Endodermal cell (in vitro differentiated cells): Measurements from ENCODE around the gene TUBGCP6. TPM values are rescaled to one million over a fixed set of nuclear protein-coding genes. Genes with fewer than 3 reads are reported as not detected.
A peak's percentile ranks its signal among the peaks of the same experiment; 100 is the strongest.

Source experiments
- DNase-seq: peaks from one replicate; pipeline ENCODE4 v3.0.0-alpha.2; 2017
- H3K27ac ChIP-seq: 2 replicates; pipeline ENCODE4 v1.5.1; 2013; ENCODE audit warnings: mild to moderate bottlenecking, low read depth, low read length, moderate library complexity
- H3K27me3 ChIP-seq: 2 replicates; pipeline ENCODE4 v1.6.1; 2013; ENCODE audit warnings: mild to moderate bottlenecking, low read length, moderate library complexity; ENCODE audit not compliant: insufficient read depth, control insufficient read depth, poor library complexity, severe bottlenecking
- H3K36me3 ChIP-seq: 2 replicates; pipeline ENCODE4 v1.7.0; 2013; ENCODE audit warnings: mild to moderate bottlenecking, low read length, moderate library complexity; ENCODE audit not compliant: control insufficient read depth, insufficient read depth
- H3K4me1 ChIP-seq: one replicate; pipeline ENCODE4 v1.7.0; 2013; ENCODE audit warnings: low read length; ENCODE audit not compliant: control insufficient read depth, insufficient read depth
- H3K4me3 ChIP-seq: 2 replicates; pipeline ENCODE4 v1.5.1; 2013; ENCODE audit warnings: mild to moderate bottlenecking, low read length, moderate library complexity
- H3K9ac ChIP-seq: 2 replicates; pipeline ENCODE4 v1.6.1; 2013; ENCODE audit warnings: mild to moderate bottlenecking, low read length, moderate library complexity; ENCODE audit not compliant: poor library complexity, severe bottlenecking; ENCODE audit errors: extremely low read depth
- H3K9me3 ChIP-seq: 2 replicates; pipeline ENCODE4 v1.6.1; 2013; ENCODE audit warnings: mild to moderate bottlenecking, low read length, moderate library complexity; ENCODE audit not compliant: control insufficient read depth
- H3K27ac Mint-ChIP-seq: 2 replicates; pipeline ENCODE4 v1.8.0; 2020; ENCODE audit warnings: mixed read lengths
- H3K27me3 Mint-ChIP-seq: 2 replicates; pipeline ENCODE4 v1.8.0; 2021; ENCODE audit warnings: mild to moderate bottlenecking, mixed read lengths; ENCODE audit not compliant: insufficient read depth
- H3K36me3 Mint-ChIP-seq: 2 replicates; pipeline ENCODE4 v1.8.0; 2020; ENCODE audit warnings: low read depth, mixed read lengths
- H3K4me1 Mint-ChIP-seq: 2 replicates; pipeline ENCODE4 v1.8.0; 2020; ENCODE audit warnings: mixed read lengths
- H3K4me3 Mint-ChIP-seq: 2 replicates; pipeline ENCODE4 v1.8.0; 2020; ENCODE audit warnings: mild to moderate bottlenecking, moderate library complexity, mixed read lengths
- H3K9me3 Mint-ChIP-seq: 2 replicates; pipeline ENCODE4 v1.8.0; 2020; ENCODE audit warnings: mild to moderate bottlenecking, mixed read lengths
- WGBS, 2 experiments: methylation state at CpG; one replicate each; pipeline versions ENCODE4 v1.1.5 to v1.1.7; 2013; ENCODE audit warnings: missing lambda C conversion rate in 2 of 2, mixed read lengths in 1 of 2; ENCODE audit not compliant: insufficient coverage in 1 of 2, insufficient read length in 1 of 2; 5-methylcytosine and 5-hydroxymethylcytosine counted together
- total RNA-seq, 2 donors: library from RNA; stranded (reverse); fragmentation: NEBNext Ultra II Directional in 1 of 2; extraction: Animal tissue kit (Norgen Biotek cat#: 25700) in 1 of 2; gene quantifications; 2 replicates in 1 of 2; 3 replicates in 1 of 2; pipeline ENCODE4 v1.2.1, GENCODE V29; 2021
- TF ChIP-seq, protein P1 (sequence below): fragments of 200-600 bp; sonication (generic); conservative IDR thresholded peaks from 2 replicates; pipeline ENCODE4 v1.5.0; 2021; ENCODE audit warnings: antibody characterized with exemption, mild to moderate bottlenecking

TUBGCP6 gene
- total RNA-seq, 2 donors from 2014 or later: 43.7 to 46.0 TPM

DNA sequence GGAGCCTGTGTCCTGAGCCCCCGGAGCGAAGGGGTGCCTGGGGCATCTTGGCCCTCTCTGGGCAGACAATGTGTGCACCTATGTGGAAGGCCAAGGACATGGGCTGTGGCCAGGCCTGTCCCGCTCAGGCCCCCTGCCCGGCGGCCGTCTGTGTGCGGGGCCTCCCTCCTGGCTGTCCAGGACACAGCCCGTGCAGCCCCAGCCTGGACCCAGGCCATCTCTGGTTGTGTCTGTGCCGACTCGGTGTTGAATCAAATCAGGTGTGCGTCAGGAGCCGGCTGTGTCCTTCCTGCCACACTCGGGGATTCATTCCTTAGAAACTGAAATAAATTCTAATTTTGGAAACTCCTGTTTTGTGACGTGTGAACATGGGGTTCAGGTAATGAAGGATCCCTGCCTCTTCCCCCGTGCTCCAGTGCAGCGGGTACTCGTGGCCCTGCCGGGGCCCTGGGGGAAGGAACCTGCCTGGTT is 45.5 kb downstream of the TUBGCP6 start:
- H3K36me3 ChIP-seq: peaks cover 28% of the 10 kb centered on the region
- Mint-ChIP-seq H3K36me3 (peaks cover 19% of the 10 kb centered on the region), H3K27ac (peak overlapping the region; percentile 58), H3K27me3 (peaks cover 3% of the 10 kb centered on the region), H3K9me3 (peaks cover 3% of the 10 kb centered on the region), H3K4me1 (peaks cover 9% of the 10 kb centered on the region), H3K4me3 (peak overlapping the region; percentile 67)
- WGBS, 2 experiments: 87 to 95% methylated on average over 14 to 18 of the region's 18 CpGs
- peaks cover 7% of the 10 kb centered on the region for H3K9me3 ChIP-seq
- peak overlapping the region; percentile 25 for H3K9ac ChIP-seq
- TF ChIP-seq, protein P1, sequence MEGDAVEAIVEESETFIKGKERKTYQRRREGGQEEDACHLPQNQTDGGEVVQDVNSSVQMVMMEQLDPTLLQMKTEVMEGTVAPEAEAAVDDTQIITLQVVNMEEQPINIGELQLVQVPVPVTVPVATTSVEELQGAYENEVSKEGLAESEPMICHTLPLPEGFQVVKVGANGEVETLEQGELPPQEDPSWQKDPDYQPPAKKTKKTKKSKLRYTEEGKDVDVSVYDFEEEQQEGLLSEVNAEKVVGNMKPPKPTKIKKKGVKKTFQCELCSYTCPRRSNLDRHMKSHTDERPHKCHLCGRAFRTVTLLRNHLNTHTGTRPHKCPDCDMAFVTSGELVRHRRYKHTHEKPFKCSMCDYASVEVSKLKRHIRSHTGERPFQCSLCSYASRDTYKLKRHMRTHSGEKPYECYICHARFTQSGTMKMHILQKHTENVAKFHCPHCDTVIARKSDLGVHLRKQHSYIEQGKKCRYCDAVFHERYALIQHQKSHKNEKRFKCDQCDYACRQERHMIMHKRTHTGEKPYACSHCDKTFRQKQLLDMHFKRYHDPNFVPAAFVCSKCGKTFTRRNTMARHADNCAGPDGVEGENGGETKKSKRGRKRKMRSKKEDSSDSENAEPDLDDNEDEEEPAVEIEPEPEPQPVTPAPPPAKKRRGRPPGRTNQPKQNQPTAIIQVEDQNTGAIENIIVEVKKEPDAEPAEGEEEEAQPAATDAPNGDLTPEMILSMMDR: no peak
- DNase-seq: no peak
- no peaks in the 10 kb centered on the region for H3K27me3 ChIP-seq
- peak overlapping the region; percentile 83 for H3K4me3 ChIP-seq
- no peak overlapping the region for H3K27ac ChIP-seq
- peaks cover 6% of the 10 kb centered on the region for H3K4me1 ChIP-seq

DNA sequence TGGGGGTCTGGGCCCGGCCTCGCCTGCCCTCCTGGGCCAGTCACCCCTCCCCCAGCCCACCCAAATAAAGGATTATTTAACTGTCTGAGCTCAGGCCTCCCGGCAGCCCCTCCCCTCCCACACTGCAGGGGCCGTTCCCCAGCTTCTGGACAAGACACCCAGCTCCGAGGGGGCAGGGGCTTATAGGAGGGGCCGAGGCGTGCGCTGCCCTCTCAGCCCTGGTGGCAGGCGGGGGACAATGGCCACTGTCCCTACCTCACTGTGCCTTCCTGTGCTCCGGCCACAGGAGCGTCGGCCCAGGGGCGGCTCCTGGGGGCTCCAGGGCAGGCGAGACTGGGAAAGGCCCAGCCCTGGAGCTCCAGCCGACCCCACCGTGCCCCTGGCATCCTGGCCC is 46.2 kb downstream of the TUBGCP6 start:
- H3K36me3 Mint-ChIP-seq: peaks cover 14% of the 10 kb centered on the region

DNA sequence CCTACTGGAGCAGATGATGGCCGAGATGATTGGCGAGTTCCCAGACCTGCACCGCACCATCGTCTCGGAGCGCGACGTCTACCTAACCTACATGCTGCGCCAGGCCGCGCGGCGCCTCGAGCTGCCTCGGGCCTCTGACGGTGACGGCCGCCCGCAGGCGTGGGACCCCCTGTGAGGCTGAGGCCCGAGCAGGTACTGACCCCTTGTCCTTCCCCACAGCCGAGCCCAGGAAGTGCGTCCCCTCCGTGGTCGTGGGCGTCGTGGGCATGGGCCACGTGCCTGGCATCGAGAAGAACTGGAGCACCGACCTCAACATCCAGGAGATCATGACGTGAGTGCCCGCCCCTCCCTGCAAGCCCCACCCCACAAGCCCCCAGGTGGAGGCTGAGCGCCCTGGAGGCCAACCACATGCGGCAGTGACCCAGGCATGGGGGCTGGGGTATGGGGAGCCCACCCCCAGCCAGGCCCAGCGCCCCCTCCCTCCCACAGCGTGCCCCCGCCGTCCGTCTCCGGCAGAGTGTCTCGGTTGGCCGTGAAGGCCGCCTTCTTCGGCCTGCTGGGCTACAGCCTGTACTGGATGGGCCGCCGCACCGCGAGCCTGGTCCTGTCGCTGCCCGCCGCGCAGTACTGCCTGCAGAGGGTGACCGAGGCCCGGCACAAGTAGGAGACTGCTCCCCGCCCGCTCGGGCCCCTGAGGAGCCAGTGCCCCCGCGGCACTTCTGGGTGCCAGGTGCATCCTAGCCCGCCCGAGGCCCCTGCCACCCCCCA is 46.8 kb downstream of the TUBGCP6 start:
- Mint-ChIP-seq H3K4me3 (no peak overlapping the region), H3K27me3 (peaks cover 3% of the 10 kb centered on the region), H3K4me1 (peaks cover 9% of the 10 kb centered on the region), H3K36me3 (peaks cover 8% of the 10 kb centered on the region), H3K27ac (no peak overlapping the region), H3K9me3 (peaks cover under 1% of the 10 kb centered on the region)
- 96 to 97% methylated on average over 37 to 60 of the region's 61 CpGs for WGBS, 2 experiments
- Histone ChIP-seq H3K27me3 (no peaks in the 10 kb centered on the region), H3K9ac (no peak overlapping the region), H3K27ac (no peak overlapping the region), H3K4me3 (no peak overlapping the region), H3K36me3 (peaks cover 19% of the 10 kb centered on the region), H3K9me3 (peaks cover 2% of the 10 kb centered on the region), H3K4me1 (peaks cover 6% of the 10 kb centered on the region)
- no peak for DNase-seq
- TF ChIP-seq, protein P1: no peak

More for the DNA sequence above, 46.2 kb downstream of the TUBGCP6 start:
- no peak overlapping the region for H3K27ac ChIP-seq
- no peak overlapping the region for H3K9ac ChIP-seq
- peaks cover 6% of the 10 kb centered on the region for H3K4me1 ChIP-seq
- Mint-ChIP-seq H3K27me3 (peaks cover 3% of the 10 kb centered on the region), H3K4me1 (peaks cover 9% of the 10 kb centered on the region), H3K4me3 (no peak overlapping the region), H3K27ac (no peak overlapping the region), H3K9me3 (peaks cover 3% of the 10 kb centered on the region)
- H3K4me3 ChIP-seq: no peak overlapping the region
- peaks cover 7% of the 10 kb centered on the region for H3K9me3 ChIP-seq
- no peak for DNase-seq
- peaks cover 24% of the 10 kb centered on the region for H3K36me3 ChIP-seq
- no peaks in the 10 kb centered on the region for H3K27me3 ChIP-seq
- TF ChIP-seq, protein P1: no peak
- WGBS, 2 experiments: 95 to 96% methylated on average over 4 to 16 of the region's 16 CpGs
